Measurements from ENCODE around the gene SARDH. TPM values are rescaled to one million over a fixed set of nuclear protein-coding genes. Genes with fewer than 3 reads are reported as not detected.
"Not testable (repeated sequence)": the region's sequence is repeated elsewhere in the genome, so short reads cannot be mapped to it uniquely, and the experiment has no call there.

The SARDH gene
- total and polyA plus RNA-seq, 4 donors, result 6.9 to 10.5 (median 8.8) TPM

DNA sequence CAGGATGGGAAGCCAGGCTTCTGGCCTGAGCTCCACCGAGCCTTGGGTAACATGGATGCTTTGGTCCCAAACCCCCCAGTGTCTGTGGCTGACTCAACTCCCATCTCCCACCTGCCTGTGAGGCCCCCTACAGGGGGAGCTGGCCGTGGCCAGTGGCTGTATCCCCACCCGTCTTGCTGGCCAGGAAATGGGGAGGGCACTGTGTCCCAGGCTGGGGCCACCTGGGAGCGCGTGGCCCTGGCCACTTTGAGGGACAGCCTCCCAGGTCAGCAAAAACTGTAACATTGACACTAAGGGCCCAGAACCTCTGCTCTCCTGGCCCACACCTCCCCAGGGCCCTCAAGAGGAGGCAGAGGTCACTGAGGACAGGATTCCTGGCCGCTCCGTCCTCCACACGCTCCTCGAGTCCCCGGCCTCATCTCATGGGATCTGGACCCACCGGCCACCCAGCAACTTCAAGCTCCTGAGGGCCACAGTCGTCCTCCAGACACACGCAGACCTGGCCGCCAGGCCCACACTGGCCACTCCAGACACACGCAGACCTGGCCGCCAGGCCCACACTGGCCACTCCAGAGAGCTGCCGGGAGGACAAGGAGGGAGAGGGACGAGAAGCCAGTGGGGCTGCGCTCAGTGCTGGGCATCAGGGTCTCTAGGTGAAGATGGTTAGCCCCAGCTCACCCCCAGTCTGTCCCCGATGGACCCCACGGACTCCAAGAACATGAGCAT, 57.7 kb downstream of the SARDH start:
- Histone ChIP-seq H3K9me3 (ENCODE audit: control insufficient read depth, insufficient read depth, low read length) (no peaks in the 10 kb centered on the region), H3K27me3 (ENCODE audit: control insufficient read depth, insufficient read depth, low read length) (no peaks in the 10 kb centered on the region), H3K4me3 (ENCODE audit: low read depth, low read length) (no peak overlapping the region), H3K36me3 (ENCODE audit: control insufficient read depth, insufficient read depth, low read length) (peaks cover 37% of the 10 kb centered on the region), H3K4me1 (ENCODE audit: control insufficient read depth, insufficient read depth, low read length) (peaks cover 43% of the 10 kb centered on the region), H3K27ac (ENCODE audit: low read depth, low read length) (no peak overlapping the region)
- DNase-seq (ENCODE audit: low read depth in 4 of 6, low spot score in 6 of 6), result no peak
- WGBS (ENCODE audit: insufficient coverage), result 88% methylated on average over 21 of the region's 21 CpGs

DNA sequence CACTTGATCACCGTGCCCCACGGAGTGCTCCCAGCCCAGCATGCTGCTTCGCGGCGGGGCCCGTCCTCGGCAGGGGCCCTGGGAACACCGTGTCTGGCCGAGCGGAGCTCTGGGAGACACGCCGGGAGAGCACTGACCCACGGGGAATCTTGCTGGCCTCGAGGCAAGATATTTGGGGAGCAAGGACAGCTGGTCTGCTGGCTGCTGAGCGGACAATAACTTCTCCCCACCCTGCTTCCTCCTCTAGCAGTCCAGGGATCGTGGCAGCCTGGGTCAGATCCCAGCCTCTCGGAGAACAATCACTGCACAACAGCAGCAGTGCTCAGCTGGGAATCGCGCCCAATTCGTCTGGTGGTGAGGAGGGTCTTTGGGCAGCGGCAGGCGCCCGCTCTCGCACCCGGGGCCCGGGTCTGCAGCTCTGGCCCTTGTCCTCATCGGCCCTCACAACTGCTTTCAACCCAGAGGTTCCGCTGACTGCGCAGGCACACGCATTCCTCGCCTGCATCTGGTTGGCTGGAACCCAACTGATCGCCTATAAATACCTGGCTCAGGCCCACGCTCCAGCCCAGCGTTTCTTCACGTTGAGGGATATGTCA, 58.6 kb downstream of the SARDH start:
- Histone ChIP-seq H3K27me3 (ENCODE audit: control insufficient read depth, insufficient read depth, low read length) (no peaks in the 10 kb centered on the region), H3K36me3 (ENCODE audit: control insufficient read depth, insufficient read depth, low read length) (peaks cover 34% of the 10 kb centered on the region), H3K27ac (ENCODE audit: low read depth, low read length) (no peak overlapping the region), H3K4me3 (ENCODE audit: low read depth, low read length) (no peak overlapping the region), H3K4me1 (ENCODE audit: control insufficient read depth, insufficient read depth, low read length) (peaks cover 34% of the 10 kb centered on the region), H3K9me3 (ENCODE audit: control insufficient read depth, insufficient read depth, low read length) (no peaks in the 10 kb centered on the region)
- WGBS (ENCODE audit: insufficient coverage), result 71% methylated on average over 28 of the region's 35 CpGs
- peak in 1 of 6 donors; percentile 48 for DNase-seq (ENCODE audit: low read depth in 4 of 6, low spot score in 6 of 6)

DNA sequence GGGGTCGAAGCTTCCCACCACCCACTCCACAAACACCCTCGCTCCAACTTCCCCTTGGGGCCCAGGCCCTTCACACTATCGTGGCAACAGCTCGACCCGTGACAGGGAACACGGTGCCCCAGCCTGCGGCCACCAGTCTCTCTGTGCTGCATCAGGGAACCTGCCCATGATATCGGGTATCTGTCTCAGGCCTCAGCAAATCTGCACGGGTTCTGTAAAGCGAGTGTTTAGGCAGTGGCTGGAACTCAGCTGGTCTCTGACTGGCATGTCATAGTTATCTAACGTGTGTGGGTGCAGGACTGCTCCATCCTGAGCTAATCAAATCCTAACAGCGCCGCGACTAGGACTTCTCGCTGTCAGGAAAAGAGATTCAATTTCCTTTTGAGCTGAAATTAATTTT, 59.1 kb downstream of the SARDH start:
- H3K27me3 ChIP-seq (ENCODE audit: control insufficient read depth, insufficient read depth, low read length), result no peaks in the 10 kb centered on the region
- H3K36me3 ChIP-seq (ENCODE audit: control insufficient read depth, insufficient read depth, low read length), result peaks cover 35% of the 10 kb centered on the region
- H3K4me1 ChIP-seq (ENCODE audit: control insufficient read depth, insufficient read depth, low read length), result peaks cover 29% of the 10 kb centered on the region
- 76% methylated on average over 12 of the region's 15 CpGs for whole genome bisulfite sequencing (ENCODE audit: insufficient coverage)
- DNase-seq (ENCODE audit: low read depth in 4 of 6, low spot score in 6 of 6), result peak in 1 of 6 donors; percentile 57
- no peak overlapping the region for H3K27ac ChIP-seq (ENCODE audit: low read depth, low read length)
- H3K9me3 ChIP-seq (ENCODE audit: control insufficient read depth, insufficient read depth, low read length), result no peaks in the 10 kb centered on the region
- no peak overlapping the region for H3K4me3 ChIP-seq (ENCODE audit: low read depth, low read length)

DNA sequence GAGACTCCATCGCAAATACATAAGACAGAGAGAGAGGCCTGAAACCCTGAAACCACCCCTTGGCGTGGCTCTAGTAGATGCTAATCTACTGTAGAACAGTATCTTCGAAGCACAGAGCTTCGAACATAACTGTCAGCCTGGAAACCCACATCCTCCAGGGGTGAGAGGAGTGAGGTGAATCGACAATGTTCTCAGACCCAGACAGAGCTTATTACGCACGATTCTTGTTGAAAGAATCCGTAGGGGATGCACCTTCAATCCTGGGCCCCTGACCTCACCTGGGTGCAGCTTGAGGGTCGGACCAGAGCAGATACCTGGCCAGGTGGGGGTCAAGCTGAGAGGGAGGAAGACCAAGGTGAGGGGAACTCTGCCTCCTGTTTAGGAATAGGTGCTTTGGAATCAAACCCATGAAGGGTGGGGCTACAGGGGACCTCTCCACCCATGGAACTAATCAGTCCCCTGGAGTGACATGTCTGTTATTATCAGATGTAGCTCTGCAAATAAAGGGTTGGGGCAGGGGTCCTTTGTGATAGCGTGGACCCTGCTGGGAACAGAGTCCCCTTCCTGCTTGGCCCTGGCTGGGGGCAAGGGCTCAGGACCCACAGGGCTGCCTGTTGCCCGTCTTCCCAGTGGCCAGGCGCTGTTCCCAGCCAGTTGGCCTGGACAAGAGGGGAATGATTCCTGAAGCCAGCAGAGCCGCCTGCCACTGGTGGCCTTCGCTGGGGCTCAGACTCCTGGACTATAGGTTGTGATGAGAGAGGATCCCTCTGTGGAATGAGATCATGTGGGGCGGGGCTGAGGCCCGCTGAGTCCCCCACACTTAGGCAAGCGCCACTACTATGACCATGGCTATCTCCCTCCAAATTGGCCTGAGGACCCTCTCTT, 60.8 kb downstream of the SARDH start:
- H3K4me3 ChIP-seq (ENCODE audit: low read depth, low read length), result no peak overlapping the region
- WGBS (ENCODE audit: insufficient coverage), result 86% methylated on average over 9 of the region's 17 CpGs
- H3K27ac ChIP-seq (ENCODE audit: low read depth, low read length), result no peak overlapping the region
- no peaks in the 10 kb centered on the region for H3K9me3 ChIP-seq (ENCODE audit: control insufficient read depth, insufficient read depth, low read length)
- H3K4me1 ChIP-seq (ENCODE audit: control insufficient read depth, insufficient read depth, low read length), result peaks cover 28% of the 10 kb centered on the region
- peaks cover 32% of the 10 kb centered on the region for H3K36me3 ChIP-seq (ENCODE audit: control insufficient read depth, insufficient read depth, low read length)
- H3K27me3 ChIP-seq (ENCODE audit: control insufficient read depth, insufficient read depth, low read length), result no peaks in the 10 kb centered on the region
- DNase-seq (ENCODE audit: low read depth in 4 of 6, low spot score in 6 of 6), result no peak

DNA sequence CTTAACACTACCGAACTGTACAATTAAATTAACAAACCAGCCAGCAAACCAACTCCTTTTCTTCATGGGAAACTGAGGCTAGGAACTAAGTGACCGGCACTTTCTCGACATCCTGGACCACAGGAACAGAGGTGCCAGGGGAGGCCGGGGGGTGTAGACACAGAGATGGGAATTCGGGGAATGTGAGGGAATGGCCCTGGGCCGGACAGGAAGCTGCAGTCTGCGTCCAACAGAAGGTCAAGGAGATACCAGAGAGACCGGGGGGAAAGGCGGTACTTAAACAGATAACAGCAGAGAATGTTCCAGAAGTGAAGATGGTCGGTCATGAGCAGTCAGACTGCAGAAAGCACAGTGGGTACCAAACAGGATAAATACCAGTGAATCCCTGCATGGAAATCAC, 61.7 kb downstream of the SARDH start:
- WGBS (ENCODE audit: insufficient coverage), result 80% methylated on average over 9 of the region's 10 CpGs

DNA sequence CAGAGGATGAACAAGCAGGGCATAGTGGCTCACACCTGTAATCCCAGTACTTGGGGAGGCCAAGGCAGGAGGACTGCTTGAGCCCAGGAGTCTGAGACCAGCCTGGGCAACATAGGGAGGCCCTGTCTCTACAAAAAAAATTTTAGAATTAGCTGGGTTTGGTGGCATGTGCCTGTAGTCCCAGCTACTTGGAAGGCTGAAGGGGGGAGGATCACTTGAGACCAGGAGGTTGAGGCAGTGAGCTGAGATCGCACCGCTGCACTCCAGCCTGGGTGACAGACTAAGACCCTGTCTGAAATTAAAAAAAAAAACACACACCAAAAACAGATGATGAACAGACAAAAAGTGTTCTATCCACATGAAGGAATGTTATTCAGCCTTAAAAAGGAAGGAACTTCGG, 62.4 kb downstream of the SARDH start:
- no CpG with 5 or more reads among the region's 3 CpGs for WGBS (ENCODE audit: insufficient coverage)
- not testable (repeated sequence) for DNase-seq (ENCODE audit: low read depth in 4 of 6, low spot score in 6 of 6); H3K4me3 ChIP-seq (ENCODE audit: low read depth, low read length); H3K9me3 ChIP-seq (ENCODE audit: control insufficient read depth, insufficient read depth, low read length); H3K27ac ChIP-seq (ENCODE audit: low read depth, low read length); H3K27me3 ChIP-seq (ENCODE audit: control insufficient read depth, insufficient read depth, low read length)
- Histone ChIP-seq H3K36me3 (ENCODE audit: control insufficient read depth, insufficient read depth, low read length) (peaks cover 36% of the 10 kb centered on the region), H3K4me1 (ENCODE audit: control insufficient read depth, insufficient read depth, low read length) (peaks cover 29% of the 10 kb centered on the region)

More for the DNA sequence above, 61.7 kb downstream of the SARDH start:
- DNase-seq (ENCODE audit: low read depth in 4 of 6, low spot score in 6 of 6), result no peak
- H3K36me3 ChIP-seq (ENCODE audit: control insufficient read depth, insufficient read depth, low read length), result peaks cover 35% of the 10 kb centered on the region
- H3K4me3 ChIP-seq (ENCODE audit: low read depth, low read length), result no peak overlapping the region
- H3K9me3 ChIP-seq (ENCODE audit: control insufficient read depth, insufficient read depth, low read length), result no peaks in the 10 kb centered on the region
- H3K27me3 ChIP-seq (ENCODE audit: control insufficient read depth, insufficient read depth, low read length), result no peaks in the 10 kb centered on the region
- peaks cover 29% of the 10 kb centered on the region for H3K4me1 ChIP-seq (ENCODE audit: control insufficient read depth, insufficient read depth, low read length)
- no peak overlapping the region for H3K27ac ChIP-seq (ENCODE audit: low read depth, low read length)

DNA sequence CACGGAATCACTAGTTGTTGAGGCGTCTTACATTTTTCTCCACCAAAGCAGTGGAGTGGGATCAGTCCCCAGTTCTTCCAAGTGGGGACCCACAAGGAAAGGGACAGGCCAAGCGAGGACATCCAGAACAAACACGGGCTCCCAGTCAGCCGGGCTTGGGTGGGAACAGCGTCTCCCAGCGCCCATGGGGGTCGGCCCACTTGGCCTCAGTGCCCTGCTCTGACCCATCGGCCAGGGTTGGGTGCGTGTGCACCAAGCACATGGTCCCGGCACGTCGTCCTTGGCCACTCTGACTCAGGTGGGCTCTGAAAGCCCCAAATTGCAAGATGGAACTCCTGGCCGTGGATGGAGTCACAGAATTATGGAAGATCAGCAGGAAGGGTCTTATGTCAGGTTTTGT, 64.1 kb downstream of the SARDH start:
- Histone ChIP-seq H3K27ac (ENCODE audit: low read depth, low read length) (no peak overlapping the region), H3K4me1 (ENCODE audit: control insufficient read depth, insufficient read depth, low read length) (peaks cover 17% of the 10 kb centered on the region), H3K27me3 (ENCODE audit: control insufficient read depth, insufficient read depth, low read length) (no peaks in the 10 kb centered on the region), H3K9me3 (ENCODE audit: control insufficient read depth, insufficient read depth, low read length) (no peaks in the 10 kb centered on the region), H3K36me3 (ENCODE audit: control insufficient read depth, insufficient read depth, low read length) (peaks cover 37% of the 10 kb centered on the region), H3K4me3 (ENCODE audit: low read depth, low read length) (no peak overlapping the region)
- WGBS (ENCODE audit: insufficient coverage), result 95% methylated on average over 14 of the region's 14 CpGs
- no peak for DNase-seq (ENCODE audit: low read depth in 4 of 6, low spot score in 6 of 6)

DNA sequence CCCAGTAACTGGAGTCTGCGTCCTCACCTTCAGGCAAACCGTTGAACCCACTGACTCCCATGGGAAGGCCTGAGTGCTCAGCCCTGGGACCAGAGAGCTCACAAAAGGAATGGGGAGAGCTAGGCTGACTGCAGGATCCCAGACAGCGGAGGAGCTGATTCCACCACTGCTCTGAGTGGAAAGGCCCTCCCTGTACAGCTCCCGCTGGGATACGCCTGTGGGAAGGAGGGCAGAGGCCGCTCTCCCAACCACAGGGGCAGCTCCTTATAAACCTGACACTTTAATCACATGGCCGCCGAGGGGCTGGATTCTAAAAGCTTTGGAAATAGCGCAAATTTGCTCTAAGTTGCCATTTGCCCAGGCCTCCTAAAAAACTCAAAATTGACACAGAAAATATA, 64.9 kb downstream of the SARDH start:
- Histone ChIP-seq H3K4me3 (ENCODE audit: low read depth, low read length) (no peak overlapping the region), H3K9me3 (ENCODE audit: control insufficient read depth, insufficient read depth, low read length) (no peaks in the 10 kb centered on the region), H3K36me3 (ENCODE audit: control insufficient read depth, insufficient read depth, low read length) (peaks cover 35% of the 10 kb centered on the region), H3K27me3 (ENCODE audit: control insufficient read depth, insufficient read depth, low read length) (no peaks in the 10 kb centered on the region), H3K4me1 (ENCODE audit: control insufficient read depth, insufficient read depth, low read length) (peaks cover 13% of the 10 kb centered on the region), H3K27ac (ENCODE audit: low read depth, low read length) (no peak overlapping the region)
- 62% methylated on average over 8 of the region's 9 CpGs for WGBS (ENCODE audit: insufficient coverage)
- peak in 1 of 6 donors; percentile 29 for DNase-seq (ENCODE audit: low read depth in 4 of 6, low spot score in 6 of 6)

DNA sequence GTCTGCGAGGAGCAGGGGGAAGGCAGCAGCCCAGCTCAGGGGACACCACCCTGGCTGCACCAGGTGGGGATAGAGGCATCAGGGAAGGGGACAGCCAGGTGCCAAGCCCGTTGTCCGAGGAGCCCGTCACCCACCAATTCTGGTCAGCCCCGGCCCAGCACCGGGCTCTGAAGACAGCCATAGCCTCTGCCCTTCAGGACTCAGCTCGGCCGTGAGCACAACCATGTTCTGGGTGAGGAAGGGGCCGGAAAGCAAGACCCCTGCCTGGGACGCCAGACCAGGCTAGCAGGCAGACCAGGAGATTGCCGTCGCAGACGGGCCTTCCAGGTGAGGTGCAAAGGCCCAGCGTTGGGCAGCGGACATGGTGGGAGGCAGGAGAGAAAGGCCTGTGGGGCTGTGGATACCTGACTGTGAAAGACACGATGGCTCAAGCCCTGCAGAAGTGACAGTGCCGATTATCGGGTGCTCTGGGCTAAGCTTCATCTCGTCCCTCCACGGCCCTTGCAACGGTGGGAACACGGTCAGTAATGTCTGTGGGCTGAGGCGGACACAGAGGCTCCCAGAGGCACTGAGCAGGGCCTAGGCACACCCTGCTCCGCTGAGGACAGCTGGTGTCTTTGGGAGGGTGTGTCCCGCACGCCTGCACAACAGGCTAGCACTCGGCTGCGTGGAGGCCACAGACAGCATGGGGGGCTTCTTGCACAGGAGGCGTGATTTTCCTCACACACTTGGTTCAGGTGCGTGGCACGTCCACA, 65.5 kb downstream of the SARDH start:
- no peak overlapping the region for H3K27ac ChIP-seq (ENCODE audit: low read depth, low read length)
- WGBS (ENCODE audit: insufficient coverage), result 87% methylated on average over 31 of the region's 31 CpGs
- DNase-seq (ENCODE audit: low read depth in 4 of 6, low spot score in 6 of 6), result no peak
- H3K9me3 ChIP-seq (ENCODE audit: control insufficient read depth, insufficient read depth, low read length), result no peaks in the 10 kb centered on the region
- H3K4me3 ChIP-seq (ENCODE audit: low read depth, low read length), result no peak overlapping the region
- peaks cover 34% of the 10 kb centered on the region for H3K36me3 ChIP-seq (ENCODE audit: control insufficient read depth, insufficient read depth, low read length)
- peaks cover 13% of the 10 kb centered on the region for H3K4me1 ChIP-seq (ENCODE audit: control insufficient read depth, insufficient read depth, low read length)
- H3K27me3 ChIP-seq (ENCODE audit: control insufficient read depth, insufficient read depth, low read length), result no peaks in the 10 kb centered on the region
